HG02623 (cell line): Measurements from ENCODE around the gene FUBP3.
"Not testable (repeated sequence)": the region's sequence is repeated elsewhere in the genome, so short reads cannot be mapped to it uniquely, and the experiment has no call there.

Experiments
- ATAC-seq: cut with Tn5 transposase; IDR thresholded peaks from one replicate; pipeline ENCODE4 v1.9.1; 2021; ENCODE audit warnings: moderate library complexity; ENCODE audit not compliant: unreplicated experiment

The FUBP3 gene

GRCh38 chr9:130555968-130556367, 23.4 kb upstream of the FUBP3 start:
- no peak for ATAC-seq

DNA sequence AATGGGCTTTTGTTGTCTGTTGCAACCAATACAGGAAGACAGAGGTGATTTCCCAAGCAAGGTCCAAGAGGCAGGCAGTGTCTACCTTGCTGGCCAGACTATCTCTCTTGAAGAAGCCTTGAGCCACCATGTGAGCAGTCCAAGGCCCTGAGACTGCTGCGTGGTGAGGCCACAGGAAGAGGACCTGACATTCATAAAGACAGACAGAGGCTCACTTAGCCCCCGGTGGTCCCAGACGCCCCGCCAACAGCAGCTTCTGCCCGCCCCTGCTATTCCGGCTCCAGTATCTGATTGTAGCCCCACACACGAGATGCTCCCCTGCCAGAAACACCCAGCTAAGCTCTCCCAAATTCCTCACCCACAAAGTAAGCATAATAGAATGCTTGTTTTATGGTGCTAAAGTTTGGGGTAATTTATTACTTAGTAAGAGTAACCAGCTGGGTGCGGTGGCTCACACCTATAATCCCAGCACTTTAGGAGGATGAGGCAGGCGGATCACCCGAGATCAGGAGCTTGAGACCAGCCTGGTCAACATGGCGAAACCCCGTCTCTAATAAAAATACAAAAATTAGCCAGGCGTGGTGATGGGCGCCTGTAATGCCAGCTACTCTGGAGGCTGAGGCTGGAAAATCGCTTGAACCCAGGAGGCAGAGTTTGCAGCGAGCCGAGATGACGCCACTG, 22.8 kb upstream of the FUBP3 start:
- ATAC-seq: no peak

- no peak for ATAC-seq
These were observed 22.3 kb upstream of the FUBP3 start for GRCh38 chr9:130557077-130557468.

DNA sequence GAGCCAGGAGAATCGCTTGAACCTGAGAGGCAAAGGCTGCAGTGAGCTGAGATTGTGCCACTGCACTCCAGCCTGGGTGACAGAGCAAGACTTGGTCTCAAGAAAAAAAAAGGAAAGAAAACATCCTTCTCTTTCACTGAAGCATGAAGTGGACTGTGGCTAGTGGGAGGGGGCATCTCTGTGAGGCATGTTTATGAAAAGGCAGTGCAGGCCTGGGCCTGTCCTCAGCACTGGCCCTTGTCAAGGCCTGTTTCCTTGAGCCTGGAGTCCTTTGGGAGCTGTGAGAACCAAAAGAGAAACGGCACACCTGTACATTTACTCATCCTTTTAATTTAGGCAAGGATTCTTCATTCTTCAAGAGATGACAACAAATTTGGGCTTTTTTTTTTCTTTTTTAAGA, 18.3 kb upstream of the FUBP3 start:
- no peak for ATAC-seq

DNA sequence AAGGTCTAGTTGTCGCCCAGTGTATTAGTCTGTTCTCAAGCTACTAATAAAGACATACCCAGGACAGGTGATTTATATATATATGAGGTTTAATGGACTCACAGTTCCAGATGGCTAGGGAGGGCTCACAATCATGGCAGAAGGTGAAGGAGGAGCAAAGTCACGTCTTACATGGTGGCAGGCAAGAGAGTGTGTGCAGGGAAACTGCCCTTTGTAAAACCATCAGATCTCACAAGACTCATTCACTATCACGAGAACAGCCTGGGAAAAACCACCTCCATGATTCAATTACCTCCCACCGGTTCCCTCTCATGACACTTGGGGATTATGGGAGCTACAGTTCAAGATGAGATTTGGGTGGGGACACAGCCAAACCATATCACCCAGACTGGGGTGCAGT, 16.9 kb upstream of the FUBP3 start:
- ATAC-seq: not testable (repeated sequence)

DNA sequence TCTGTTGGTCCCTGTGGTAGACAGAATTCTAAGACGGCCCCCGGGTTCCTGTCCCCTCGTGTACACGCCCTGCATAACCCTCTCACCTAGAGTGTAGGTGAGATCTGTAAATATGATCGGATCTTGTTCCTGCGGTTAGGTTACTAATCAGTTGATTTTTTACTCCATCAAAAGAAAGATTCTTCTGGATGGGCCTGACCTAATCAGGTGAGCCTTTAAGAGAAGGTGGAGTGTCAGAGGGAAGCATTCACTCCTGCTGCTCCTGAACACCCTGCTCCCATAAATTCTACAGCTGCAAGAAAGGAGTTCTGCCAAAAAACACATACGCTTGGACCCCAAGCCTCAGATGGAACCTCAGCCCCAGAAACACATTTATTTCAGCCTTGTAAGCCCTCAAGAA, 15.6 kb upstream of the FUBP3 start:
- no peak for ATAC-seq

- no peak for ATAC-seq
These were observed 13.6 kb upstream of the FUBP3 start for GRCh38 chr9:130565792-130566191.

- no peak for ATAC-seq
These were observed 9.2 kb upstream of the FUBP3 start for GRCh38 chr9:130570208-130570607.

DNA sequence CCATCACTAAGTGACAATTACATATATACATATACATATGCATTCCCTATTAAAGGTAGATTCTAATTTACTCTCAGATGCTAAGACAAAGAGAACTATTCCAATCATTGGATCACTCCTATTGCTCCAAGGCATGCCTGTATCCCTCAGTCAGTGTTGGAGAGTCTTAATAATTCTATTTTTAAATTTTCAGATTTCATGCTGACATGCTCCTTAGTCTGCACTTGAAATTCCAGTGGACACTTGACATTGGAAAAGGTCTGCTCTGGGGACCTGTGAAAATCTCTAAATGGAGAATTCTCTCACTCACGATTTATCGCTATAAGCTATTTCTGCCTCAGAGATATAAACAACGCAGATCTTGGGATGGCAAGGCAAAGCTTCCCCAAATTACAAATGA, 3.9 kb upstream of the FUBP3 start:
- ATAC-seq: no peak

DNA sequence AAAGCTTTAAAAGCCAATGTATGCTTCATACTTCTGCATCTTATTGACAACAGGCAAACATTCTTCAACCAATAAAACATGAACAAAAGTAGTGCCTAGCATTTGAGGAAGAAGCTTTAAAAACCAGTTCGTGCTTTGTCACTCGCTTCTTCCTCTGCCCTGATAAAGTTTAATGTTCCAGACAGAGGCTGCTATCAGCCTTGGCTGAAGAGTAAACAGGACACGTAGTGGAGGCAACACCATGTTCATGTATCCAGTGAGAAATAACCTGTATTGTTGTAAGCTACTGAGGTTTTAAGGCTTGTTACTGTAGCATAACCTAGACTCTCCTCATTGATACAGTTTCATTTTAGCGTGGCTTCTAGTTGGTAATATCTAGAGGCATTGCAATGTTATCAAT, 3.2 kb upstream of the FUBP3 start:
- no peak for ATAC-seq

GRCh38 chr9:130579738-130580463, 524 bp downstream of the FUBP3 start:
- peak; percentile 14 for ATAC-seq

DNA sequence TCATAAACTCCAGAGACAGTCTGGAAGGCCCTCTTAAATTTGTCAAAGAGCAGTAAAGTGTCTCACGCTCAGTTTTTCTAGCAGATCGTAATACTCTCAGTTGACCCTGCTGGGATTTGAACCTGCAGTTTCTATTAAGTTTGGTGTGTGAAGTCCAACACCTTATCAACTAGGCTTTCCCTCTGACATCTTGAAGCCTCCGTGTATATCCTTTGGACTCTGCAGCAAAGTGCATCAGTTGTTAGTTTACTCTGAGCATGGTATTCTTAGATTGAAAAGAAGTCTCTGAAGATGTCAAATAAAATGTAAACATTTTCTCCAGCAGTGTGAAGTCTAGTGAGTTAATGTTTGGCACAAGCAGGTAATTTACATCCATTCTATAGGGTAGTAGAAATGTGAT, 2.4 kb downstream of the FUBP3 start:
- ATAC-seq: no peak

DNA sequence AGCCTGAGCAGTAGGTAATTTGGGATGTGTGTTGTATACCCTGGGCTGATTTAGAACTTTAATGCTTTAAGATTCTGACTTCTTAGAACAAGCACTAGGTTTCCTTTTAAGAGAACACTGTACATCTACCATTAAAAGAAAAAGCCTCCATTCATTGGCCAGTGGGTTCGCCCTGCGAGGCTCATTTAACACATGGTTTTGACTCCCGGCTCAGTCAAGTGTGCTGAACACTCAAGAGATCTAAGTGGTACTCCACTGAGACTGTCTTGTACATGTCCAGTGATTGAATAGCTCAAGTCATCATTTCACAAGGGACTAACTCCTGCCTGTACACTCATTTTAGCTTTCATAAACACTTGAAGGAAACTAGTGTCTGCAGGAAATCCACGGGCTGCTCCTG, 3.9 kb downstream of the FUBP3 start:
- ATAC-seq: no peak

DNA sequence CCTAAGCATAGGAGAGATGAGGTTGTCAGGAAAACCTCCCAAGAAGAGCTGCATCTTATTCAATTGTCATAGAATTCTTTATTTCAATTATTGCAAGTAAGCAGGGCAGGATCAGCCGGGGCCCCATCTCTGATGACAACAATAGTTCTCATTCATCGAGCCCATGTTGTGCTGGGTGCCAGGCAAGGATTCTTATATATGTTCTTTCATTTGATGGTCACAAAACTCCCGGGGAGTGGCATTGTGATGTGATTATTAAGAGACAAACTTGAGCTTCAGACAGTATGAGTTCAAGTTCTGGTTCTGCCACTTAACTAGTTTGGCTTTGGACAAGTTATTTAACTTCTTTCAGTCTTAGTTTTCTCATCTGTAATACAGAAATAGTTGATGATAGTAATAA, 8.5 kb downstream of the FUBP3 start:
- no peak for ATAC-seq

GRCh38 chr9:130588416-130588815, 9.0 kb downstream of the FUBP3 start:
- ATAC-seq: no peak

- no peak for ATAC-seq
These were observed 10.4 kb downstream of the FUBP3 start for GRCh38 chr9:130589754-130590153.

- no peak for ATAC-seq
These were observed 10.9 kb downstream of the FUBP3 start for GRCh38 chr9:130590305-130590704.

DNA sequence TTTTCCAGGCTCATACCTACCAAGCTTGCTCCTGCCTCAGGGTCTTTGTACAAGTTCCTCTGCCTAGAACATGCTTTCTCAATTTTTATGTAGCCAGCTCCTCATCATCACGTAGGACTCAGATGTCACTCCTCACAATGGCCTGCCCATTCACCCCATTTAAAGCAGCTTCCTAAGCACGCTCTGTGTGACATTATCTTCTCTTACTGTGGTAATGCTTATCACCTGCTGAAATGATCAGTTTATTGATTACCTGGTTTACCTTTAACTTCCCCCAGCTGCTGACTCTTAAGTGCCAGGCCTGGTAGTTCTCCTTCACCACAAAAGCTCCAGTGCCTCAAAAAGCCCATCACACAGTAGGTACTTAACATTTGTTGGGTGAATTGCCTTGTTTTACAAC, 13.6 kb downstream of the FUBP3 start:
- ATAC-seq: no peak

DNA sequence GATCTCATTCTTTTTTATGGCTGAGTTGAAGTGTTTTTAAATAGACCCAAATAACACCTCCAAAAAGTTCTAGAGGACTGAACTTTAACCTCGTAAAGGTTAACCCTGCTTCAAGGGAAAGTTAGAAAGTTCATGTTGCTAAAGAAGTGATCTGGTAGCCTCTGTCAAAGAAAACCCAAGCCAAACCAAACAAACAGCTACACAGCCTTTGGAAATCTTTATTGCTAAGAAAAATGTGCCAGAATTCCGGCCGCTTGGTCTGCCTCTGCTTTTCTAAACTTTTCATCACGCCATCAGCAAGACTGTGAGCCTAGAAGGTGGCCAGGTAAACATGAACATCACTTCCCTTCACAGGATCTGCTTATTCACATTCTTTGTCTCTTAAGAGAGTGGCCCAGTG, 17.9 kb downstream of the FUBP3 start:
- ATAC-seq: no peak

DNA sequence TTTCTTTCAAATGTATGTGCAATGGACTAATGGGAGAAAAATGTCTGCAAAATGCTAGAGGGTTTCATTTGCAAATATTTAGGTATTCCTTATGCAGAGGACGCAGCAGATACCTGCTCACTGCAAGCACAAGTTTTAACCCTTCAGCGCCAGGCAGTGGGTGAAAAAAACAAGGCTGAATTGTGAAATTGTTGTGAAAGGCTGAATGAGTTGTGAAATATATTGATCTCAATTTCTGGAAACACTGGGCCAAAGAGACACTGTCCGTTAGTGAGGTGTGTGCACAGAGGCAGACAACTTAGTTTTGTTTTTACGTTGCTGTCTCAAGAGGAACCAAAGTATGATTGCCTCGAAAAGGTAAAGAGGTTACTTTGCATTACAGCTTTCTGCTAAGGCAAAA, 18.8 kb downstream of the FUBP3 start:
- ATAC-seq: no peak

- ATAC-seq: no peak
These were observed 20.2 kb downstream of the FUBP3 start for GRCh38 chr9:130599625-130600024.

DNA sequence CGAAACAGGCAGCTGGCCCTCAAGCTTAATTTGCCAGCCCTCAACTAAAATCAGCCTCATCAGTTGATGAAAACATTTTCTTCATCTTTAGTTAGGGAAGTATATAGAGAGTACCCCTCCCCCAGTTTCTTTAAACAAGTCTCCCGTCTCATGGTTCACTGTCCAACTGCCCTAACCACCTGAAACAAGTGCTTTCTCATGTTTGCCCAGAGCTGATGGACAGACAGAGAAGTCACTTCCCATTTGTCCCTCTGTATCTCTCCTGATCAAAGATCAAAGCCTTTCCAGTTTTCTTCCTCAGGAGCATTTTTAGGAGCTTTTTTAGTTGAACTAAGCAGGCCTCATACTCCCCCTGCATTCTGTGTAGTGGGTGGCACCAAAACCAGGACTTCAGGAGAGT, 21.7 kb downstream of the FUBP3 start:
- ATAC-seq: no peak

DNA sequence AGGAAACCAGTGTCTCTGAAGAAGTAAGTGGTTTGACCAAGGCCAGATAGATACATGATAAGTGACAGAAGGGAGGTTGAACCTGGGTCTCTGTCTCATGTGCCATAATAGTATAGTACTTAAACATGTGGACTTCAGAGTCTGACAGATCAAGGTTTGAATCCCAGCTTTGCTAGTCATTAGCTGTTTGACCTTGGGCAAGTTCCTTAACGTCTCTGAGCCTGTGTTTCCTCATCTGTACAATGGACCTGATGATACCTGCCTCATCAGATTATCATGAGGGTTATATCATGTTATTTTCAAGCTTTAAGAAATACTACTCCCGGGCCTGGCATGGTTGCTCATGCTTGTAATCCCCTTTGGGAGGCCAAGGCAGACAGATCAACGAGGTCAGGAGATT, 24.9 kb downstream of the FUBP3 start:
- ATAC-seq: no peak
